Urinary bladder (tissue), 4 donors: ENCODE measurements around the gene CASS4. TPM values are rescaled to one million over a fixed set of nuclear protein-coding genes. Genes with fewer than 3 reads are reported as not detected.
"Not testable (repeated sequence)": the region's sequence is repeated elsewhere in the genome, so short reads cannot be mapped to it uniquely, and the experiment has no call there.

Experiments
- DNase-seq: peaks from one replicate; pipeline ENCODE4 v3.0.0-alpha.2; 2015; ENCODE audit errors: extremely low spot score
- H3K27ac ChIP-seq: one replicate; pipeline ENCODE4 v1.5.1; 2013; ENCODE audit warnings: low read depth, mild to moderate bottlenecking, moderate library complexity
- H3K36me3 ChIP-seq: one replicate; pipeline ENCODE4 v1.6.1; 2013; ENCODE audit warnings: mild to moderate bottlenecking, moderate library complexity; ENCODE audit not compliant: insufficient read depth
- H3K4me1 ChIP-seq: one replicate; pipeline ENCODE4 v1.6.1; 2013; ENCODE audit warnings: mild to moderate bottlenecking, moderate library complexity; ENCODE audit not compliant: insufficient read depth
- H3K4me3 ChIP-seq: one replicate; pipeline ENCODE4 v1.5.1; 2013; ENCODE audit warnings: low read depth, low read length
- WGBS: extraction: QIAGEN DNeasy Blood & Tissue Kit; methylation state at CpG from one replicate; pipeline ENCODE4 v1.1.7; 2013; 5-methylcytosine and 5-hydroxymethylcytosine counted together
- polyA plus RNA-seq: library from polyadenylated mRNA; stranded (reverse); fragments of 200-250 nt; gene quantifications from one replicate; pipeline ENCODE4 v1.2.3, GENCODE V29; 2013
- total RNA-seq: library from RNA; depleted of rRNA; stranded (reverse); fragments of >200 nt; gene quantifications from one replicate; pipeline ENCODE4 v1.2.3, GENCODE V29; 2014
- donor health status: healthy with polysubstance abuse.
- donor health status: healthy.

The CASS4 gene
- total and polyA plus RNA-seq, 2 donors, result 1.1 to 1.9 TPM

GRCh38 chr20:56405356-56405755, 6.7 kb upstream of the CASS4 start:
- 94% methylated on average over 12 of the region's 12 CpGs for WGBS
- not testable (repeated sequence) for H3K4me1 ChIP-seq, H3K4me3 ChIP-seq, DNase-seq, H3K27ac ChIP-seq
- peaks cover 11% of the 10 kb centered on the region for H3K36me3 ChIP-seq

- DNase-seq, result no peak
- no peak overlapping the region for H3K4me3 ChIP-seq
- H3K4me1 ChIP-seq, result no peaks in the 10 kb centered on the region
- no peak overlapping the region for H3K27ac ChIP-seq
- 90% methylated on average over 3 of the region's 3 CpGs for WGBS
- H3K36me3 ChIP-seq, result peaks cover 9% of the 10 kb centered on the region
These were observed 5.2 kb upstream of the CASS4 start for GRCh38 chr20:56406910-56407309.

- Histone ChIP-seq H3K36me3 (peaks cover 5% of the 10 kb centered on the region), H3K4me1 (no peaks in the 10 kb centered on the region), H3K27ac (no peak overlapping the region), H3K4me3 (no peak overlapping the region)
- WGBS, result 73% methylated on average over 5 of the region's 5 CpGs
- DNase-seq, result no peak
These were observed 2.5 kb upstream of the CASS4 start for GRCh38 chr20:56409521-56409920.

GRCh38 chr20:56409956-56410355, 2.1 kb upstream of the CASS4 start:
- Histone ChIP-seq H3K36me3 (peaks cover 5% of the 10 kb centered on the region), H3K4me1 (no peaks in the 10 kb centered on the region), H3K4me3 (no peak overlapping the region), H3K27ac (no peak overlapping the region)
- no peak for DNase-seq
- 61% methylated on average over 1 of the region's 1 CpG for WGBS

GRCh38 chr20:56411287-56411686, 773 bp upstream of the CASS4 start:
- not testable (repeated sequence) for H3K27ac ChIP-seq, DNase-seq, H3K4me3 ChIP-seq, H3K4me1 ChIP-seq, H3K36me3 ChIP-seq
- WGBS, result 89% methylated on average over 7 of the region's 7 CpGs

DNA sequence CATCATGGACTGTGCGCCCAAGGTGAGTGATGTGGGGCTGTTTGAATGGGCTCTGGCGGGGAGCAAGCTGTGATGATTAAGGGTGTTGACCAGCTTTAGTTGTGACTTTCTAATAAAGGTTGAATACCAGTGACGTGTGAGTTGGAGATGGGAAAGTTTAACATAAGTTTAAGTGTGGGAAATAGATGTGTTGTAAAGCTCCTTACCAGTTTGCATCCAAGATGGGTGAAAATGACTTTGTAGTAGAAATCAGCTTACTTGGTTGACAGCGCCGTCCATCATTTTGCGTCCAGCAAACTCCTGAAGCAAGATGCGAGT, 372 bp downstream of the CASS4 start:
- no peak for DNase-seq
- no peak overlapping the region for H3K4me3 ChIP-seq
- H3K27ac ChIP-seq, result no peak overlapping the region
- WGBS, result 86% methylated on average over 7 of the region's 7 CpGs
- no peaks in the 10 kb centered on the region for H3K4me1 ChIP-seq
- no peaks in the 10 kb centered on the region for H3K36me3 ChIP-seq

DNA sequence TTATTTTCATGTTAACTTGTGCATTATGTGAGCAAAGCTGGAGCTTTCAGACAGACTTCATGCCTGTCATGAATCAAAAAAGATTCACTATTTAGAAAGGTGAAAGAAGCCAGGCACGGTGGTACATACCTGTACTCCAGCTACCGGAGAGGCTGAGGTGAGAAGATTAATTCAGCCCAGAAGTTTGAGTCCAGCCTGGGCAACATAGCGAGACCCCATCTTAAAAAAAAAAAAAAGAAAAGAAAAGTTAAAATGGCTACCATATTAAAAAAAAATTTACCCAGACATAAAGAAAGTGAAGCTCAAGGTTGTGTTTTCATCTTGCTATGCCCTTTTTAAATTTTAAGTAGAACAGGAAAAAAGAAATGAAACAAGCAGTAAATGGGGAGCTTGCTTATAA, 889 bp downstream of the CASS4 start:
- no peak overlapping the region for H3K27ac ChIP-seq
- 94% methylated on average over 3 of the region's 3 CpGs for WGBS
- no peak overlapping the region for H3K4me3 ChIP-seq
- H3K36me3 ChIP-seq, result no peaks in the 10 kb centered on the region
- no peaks in the 10 kb centered on the region for H3K4me1 ChIP-seq
- DNase-seq, result no peak

DNA sequence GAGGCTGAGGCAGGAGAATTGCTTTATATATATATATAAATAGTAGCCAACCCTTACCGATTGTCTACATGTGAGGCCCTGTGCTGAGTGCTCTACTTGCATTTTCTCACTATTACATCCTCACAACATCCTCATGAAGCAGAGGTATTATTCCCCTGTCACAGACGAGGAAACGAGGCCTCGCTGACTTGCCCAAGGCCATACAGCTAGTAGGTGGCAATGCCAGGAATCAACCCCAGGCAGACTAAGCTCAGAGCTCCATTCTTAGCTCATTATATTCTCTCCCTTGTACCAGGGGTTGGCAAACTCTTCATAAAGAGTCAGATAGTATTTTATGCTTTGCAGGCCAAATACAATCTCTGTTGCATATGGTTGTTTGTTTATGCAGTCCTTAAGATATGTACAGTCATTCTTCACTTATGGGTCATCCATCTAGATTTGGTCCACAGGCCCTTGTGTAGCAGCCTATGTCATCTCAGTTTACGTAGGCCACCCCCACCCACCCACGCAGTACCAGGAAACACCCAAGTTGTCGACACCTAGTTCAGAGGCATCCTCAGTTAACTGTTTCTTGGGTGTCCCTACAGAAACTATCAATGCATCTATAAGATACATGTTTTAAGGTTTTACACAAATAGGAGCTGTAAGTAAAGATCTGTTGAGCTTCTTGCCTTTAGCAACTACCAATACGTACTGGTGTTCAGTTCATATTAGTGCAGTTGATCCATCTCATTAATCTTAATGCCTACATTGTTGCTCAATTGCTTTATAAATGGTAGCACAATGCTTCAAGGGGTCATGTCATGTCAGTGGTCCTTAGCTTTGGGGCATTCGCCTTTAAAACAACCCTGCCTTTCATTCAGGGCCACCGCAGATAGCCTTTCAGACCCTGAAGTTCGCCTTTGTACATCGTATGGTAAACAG, 3.0 kb downstream of the CASS4 start:
- DNase-seq, result no peak
- H3K36me3 ChIP-seq, result no peaks in the 10 kb centered on the region
- H3K4me3 ChIP-seq, result no peak overlapping the region
- H3K4me1 ChIP-seq, result no peaks in the 10 kb centered on the region
- 79% methylated on average over 12 of the region's 12 CpGs for WGBS
- H3K27ac ChIP-seq, result no peak overlapping the region

DNA sequence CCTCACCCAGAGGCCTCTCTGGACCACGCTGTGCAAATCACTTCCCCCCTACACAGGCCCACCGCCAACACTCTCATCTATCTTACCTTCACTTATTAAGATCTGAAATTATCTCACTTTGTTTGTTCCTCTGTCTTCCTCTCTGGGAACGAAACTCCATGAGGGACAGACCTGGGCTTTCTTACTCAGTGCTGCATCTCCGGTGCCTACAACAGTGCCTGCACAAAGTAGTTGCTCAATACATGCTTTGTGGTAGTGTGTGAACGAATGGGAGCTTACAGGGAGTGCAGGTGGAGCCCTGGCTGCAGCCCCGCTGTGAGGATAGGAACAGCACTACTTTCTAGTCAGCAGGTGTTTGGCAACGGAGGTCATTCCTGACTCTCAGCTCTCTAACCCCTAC, 5.3 kb downstream of the CASS4 start:
- Histone ChIP-seq H3K4me1 (no peaks in the 10 kb centered on the region), H3K4me3 (no peak overlapping the region), H3K27ac (no peak overlapping the region), H3K36me3 (no peaks in the 10 kb centered on the region)
- DNase-seq, result no peak
- WGBS, result 90% methylated on average over 7 of the region's 7 CpGs

DNA sequence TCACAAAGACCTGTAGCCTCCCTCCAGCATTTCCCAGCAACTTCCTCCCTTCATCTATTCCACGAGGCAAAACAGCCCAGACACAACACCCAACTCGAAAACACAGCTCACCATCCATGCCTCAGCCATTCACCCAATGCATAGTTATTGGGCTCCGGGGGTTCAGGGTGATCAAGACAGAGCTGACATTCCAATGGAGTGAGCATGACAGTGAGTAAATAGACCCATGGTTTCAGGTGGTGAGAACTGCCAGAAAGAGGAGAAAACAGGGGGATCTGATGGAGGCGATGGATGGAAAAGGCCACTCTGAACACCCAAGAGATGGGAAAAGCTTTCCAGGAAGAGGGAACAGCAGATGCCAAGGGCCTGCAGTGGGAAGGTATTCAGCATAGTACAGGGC, 5.9 kb downstream of the CASS4 start:
- H3K4me3 ChIP-seq, result no peak overlapping the region
- DNase-seq, result no peak
- H3K27ac ChIP-seq, result no peak overlapping the region
- 89% methylated on average over 4 of the region's 4 CpGs for WGBS
- no peaks in the 10 kb centered on the region for H3K36me3 ChIP-seq
- no peaks in the 10 kb centered on the region for H3K4me1 ChIP-seq

- WGBS, result 72% methylated on average over 11 of the region's 11 CpGs
- Histone ChIP-seq H3K4me3 (no peak overlapping the region), H3K27ac (no peak overlapping the region), H3K36me3 (no peaks in the 10 kb centered on the region), H3K4me1 (no peaks in the 10 kb centered on the region)
- no peak for DNase-seq
These were observed 6.4 kb downstream of the CASS4 start for GRCh38 chr20:56418385-56418861.

GRCh38 chr20:56420028-56420427, 8.0 kb downstream of the CASS4 start:
- DNase-seq, result no peak
- Histone ChIP-seq H3K27ac (no peak overlapping the region), H3K4me1 (no peaks in the 10 kb centered on the region), H3K36me3 (no peaks in the 10 kb centered on the region), H3K4me3 (no peak overlapping the region)
- WGBS, result 82% methylated on average over 2 of the region's 2 CpGs

GRCh38 chr20:56420940-56421688, 9.1 kb downstream of the CASS4 start:
- no peak overlapping the region for H3K4me3 ChIP-seq
- WGBS, result 82% methylated on average over 11 of the region's 11 CpGs

More at GRCh38 chr20:56420940-56421688, 9.1 kb downstream of the CASS4 start:
- Histone ChIP-seq H3K27ac (no peak overlapping the region), H3K4me1 (no peaks in the 10 kb centered on the region), H3K36me3 (no peaks in the 10 kb centered on the region)
- DNase-seq, result no peak
